HG02588 (cell line): ENCODE results near the gene TMEM14A.
A peak's percentile ranks its signal among the peaks of the same experiment; 100 is the strongest.
"Not testable (repeated sequence)": the region's sequence is repeated elsewhere in the genome, so short reads cannot be mapped to it uniquely, and the experiment has no call there.

Experiments
- ATAC-seq: cut with Tn5 transposase; IDR thresholded peaks from one replicate; pipeline ENCODE4 v1.9.1; 2021; ENCODE audit warnings: mild to moderate bottlenecking, moderate library complexity; ENCODE audit not compliant: unreplicated experiment

TMEM14A gene

GRCh38 chr6:52655941-52656340 lies 15.0 kb upstream of the TMEM14A start:
- not testable (repeated sequence) for ATAC-seq

- ATAC-seq, result no peak
Observed at GRCh38 chr6:52657870-52658269, 13.0 kb upstream of the TMEM14A start.

GRCh38 chr6:52661551-52661950 lies 9.4 kb upstream of the TMEM14A start:
- ATAC-seq, result no peak

- no peak for ATAC-seq
Observed at GRCh38 chr6:52662031-52662430, 8.9 kb upstream of the TMEM14A start.

GRCh38 chr6:52663120-52663935 lies 7.6 kb upstream of the TMEM14A start:
- ATAC-seq, result peak; percentile 32

GRCh38 chr6:52663936-52664185 lies 7.1 kb upstream of the TMEM14A start:
- ATAC-seq, result no peak

- peak; percentile 91 for ATAC-seq
Observed at GRCh38 chr6:52664186-52664990, 6.5 kb upstream of the TMEM14A start.

- no peak for ATAC-seq
Observed at GRCh38 chr6:52664991-52665686, 5.8 kb upstream of the TMEM14A start.

- ATAC-seq, result no peak
Observed at GRCh38 chr6:52666071-52666470, 4.8 kb upstream of the TMEM14A start.

GRCh38 chr6:52666523-52666922 lies 4.4 kb upstream of the TMEM14A start:
- ATAC-seq, result no peak

GRCh38 chr6:52667572-52667971 lies 3.3 kb upstream of the TMEM14A start:
- ATAC-seq, result no peak

- ATAC-seq, result no peak
Observed at GRCh38 chr6:52671676-52672075, 763 bp downstream of the TMEM14A start.

GRCh38 chr6:52672412-52673025 lies 1.6 kb downstream of the TMEM14A start:
- ATAC-seq, result no peak

- no peak for ATAC-seq
Observed at GRCh38 chr6:52674666-52675065, 3.8 kb downstream of the TMEM14A start.

GRCh38 chr6:52675372-52675771 lies 4.5 kb downstream of the TMEM14A start:
- no peak for ATAC-seq

GRCh38 chr6:52676631-52677030 lies 5.7 kb downstream of the TMEM14A start:
- ATAC-seq, result not testable (repeated sequence)

- ATAC-seq, result no peak
Observed at GRCh38 chr6:52681416-52681815, 10.5 kb downstream of the TMEM14A start.

GRCh38 chr6:52686878-52687699 lies 16.2 kb downstream of the TMEM14A start:
- ATAC-seq, result no peak

GRCh38 chr6:52689857-52690256 lies 18.9 kb downstream of the TMEM14A start:
- no peak for ATAC-seq

GRCh38 chr6:52691718-52692117 lies 20.8 kb downstream of the TMEM14A start:
- ATAC-seq, result no peak
